H9 (cell line): ENCODE results near the gene UGT1A6. TPM values are rescaled to one million over a fixed set of nuclear protein-coding genes. Genes with fewer than 3 reads are reported as not detected.

Experiments
- DNase-seq: peaks from one replicate; pipeline ENCODE4 v3.0.0-alpha.2; 2017
- H2AFZ ChIP-seq: one replicate; pipeline ENCODE4 v1.6.1; 2013; ENCODE audit warnings: mild to moderate bottlenecking, low read length, control low read depth, moderate library complexity
- H2AK5ac ChIP-seq: 2 replicates; pipeline ENCODE4 v1.6.1; 2013; ENCODE audit warnings: low read length, control low read depth, mixed read lengths; ENCODE audit not compliant: insufficient read length
- H2BK120ac ChIP-seq: one replicate; pipeline ENCODE4 v1.6.1; 2013; ENCODE audit warnings: low read depth, mild to moderate bottlenecking, low read length, control low read depth, inconsistent platforms; ENCODE audit not compliant: poor library complexity, severe bottlenecking
- H2BK12ac ChIP-seq: 2 replicates; pipeline ENCODE4 v1.6.1; 2013; ENCODE audit warnings: low read length, control low read depth, mixed read lengths, low read depth; ENCODE audit not compliant: insufficient read length
- H2BK15ac ChIP-seq: 2 replicates; pipeline ENCODE4 v1.6.1; 2013; ENCODE audit warnings: low read depth, low read length, control low read depth
- H2BK20ac ChIP-seq: one replicate; pipeline ENCODE4 v1.6.1; 2013; ENCODE audit warnings: low read depth, mild to moderate bottlenecking, low read length, control low read depth, inconsistent platforms; ENCODE audit not compliant: poor library complexity, severe bottlenecking
- H2BK5ac ChIP-seq: 2 replicates; pipeline ENCODE4 v1.6.1; 2013; ENCODE audit warnings: low read length, control low read depth, mixed read lengths; ENCODE audit not compliant: insufficient read length
- H3K14ac ChIP-seq: 2 replicates; pipeline ENCODE4 v1.6.1; 2013; ENCODE audit warnings: low read length, control low read depth; ENCODE audit not compliant: insufficient read depth
- H3K18ac ChIP-seq: 2 replicates; pipeline ENCODE4 v1.6.1; 2013; ENCODE audit warnings: low read depth, mild to moderate bottlenecking, mixed read lengths, low read length, control low read depth; ENCODE audit not compliant: insufficient read length
- H3K23ac ChIP-seq: 2 replicates; pipeline ENCODE4 v1.6.1; 2013; ENCODE audit warnings: low read length, control low read depth, mixed read lengths, low read depth; ENCODE audit not compliant: insufficient read length
- H3K23me2 ChIP-seq: 2 replicates; pipeline ENCODE4 v1.6.1; 2013; ENCODE audit warnings: low read depth, mild to moderate bottlenecking, mixed read lengths, low read length, control low read depth; ENCODE audit not compliant: insufficient read length, poor library complexity, severe bottlenecking
- H3K27ac ChIP-seq: 2 replicates; pipeline ENCODE4 v1.5.1; 2013; ENCODE audit warnings: low read length, control low read depth, mixed read lengths, low read depth; ENCODE audit not compliant: insufficient read length
- H3K27me3 ChIP-seq: 2 replicates; pipeline ENCODE4 v1.6.1; 2013; ENCODE audit warnings: low read length, control low read depth, inconsistent platforms; ENCODE audit not compliant: insufficient read depth
- H3K4ac ChIP-seq: 2 replicates; pipeline ENCODE4 v1.6.1; 2013; ENCODE audit warnings: low read depth, mild to moderate bottlenecking, control low read depth, inconsistent platforms, low read length, moderate library complexity
- H3K4me1 ChIP-seq: 2 replicates; pipeline ENCODE4 v1.6.1; 2013; ENCODE audit warnings: low read length, control low read depth, inconsistent platforms; ENCODE audit not compliant: insufficient read depth
- H3K4me2 ChIP-seq: 2 replicates; pipeline ENCODE4 v1.6.1; 2013; ENCODE audit warnings: low read length, control low read depth, mixed read lengths; ENCODE audit not compliant: insufficient read length, insufficient read depth
- H3K56ac ChIP-seq: 2 replicates; pipeline ENCODE4 v1.6.1; 2013; ENCODE audit warnings: low read depth, mild to moderate bottlenecking, mixed read lengths, low read length, control low read depth; ENCODE audit not compliant: insufficient read length
- H3K79me1 ChIP-seq: 2 replicates; pipeline ENCODE4 v1.6.1; 2013; ENCODE audit warnings: low read depth, mild to moderate bottlenecking, moderate library complexity, low read length, control low read depth, inconsistent platforms; ENCODE audit not compliant: insufficient read depth, poor library complexity, severe bottlenecking
- H3K79me2 ChIP-seq: 2 replicates; pipeline ENCODE4 v1.6.1; 2013; ENCODE audit warnings: low read length, control low read depth, inconsistent platforms; ENCODE audit not compliant: insufficient read depth
- H3K9ac ChIP-seq: 2 replicates; pipeline ENCODE4 v1.6.1; 2013; ENCODE audit warnings: low read length, control low read depth, mixed read lengths; ENCODE audit not compliant: insufficient read length; ENCODE audit errors: extremely low read depth
- H3K9me3 ChIP-seq: one replicate; pipeline ENCODE4 v1.6.1; 2013; ENCODE audit warnings: low read depth, low read length, inconsistent platforms; ENCODE audit not compliant: control insufficient read depth
- H3T11ph ChIP-seq: one replicate; pipeline ENCODE4 v1.6.1; 2013; ENCODE audit warnings: mild to moderate bottlenecking, low read length, control low read depth, inconsistent platforms
- H4K20me1 ChIP-seq: one replicate; pipeline ENCODE4 v1.6.1; 2013; ENCODE audit not compliant: control insufficient read depth, insufficient read length, insufficient read depth
- H4K5ac ChIP-seq: 2 replicates; pipeline ENCODE4 v1.6.1; 2013; ENCODE audit warnings: low read depth, mild to moderate bottlenecking, mixed read lengths, low read length, control low read depth; ENCODE audit not compliant: insufficient read length
- H4K8ac ChIP-seq: replicated peaks from 2 replicates; pipeline ENCODE4 v1.6.1; 2013; ENCODE audit warnings: low read length, control low read depth, mixed read lengths, low read depth; ENCODE audit not compliant: insufficient read length
- H4K91ac ChIP-seq: 2 replicates; pipeline ENCODE4 v1.6.1; 2013; ENCODE audit warnings: low read depth, mild to moderate bottlenecking, moderate library complexity, mixed read lengths, low read length, control low read depth; ENCODE audit not compliant: insufficient read length
- H3K27ac Mint-ChIP-seq, 3 experiments: 2 replicates in 2 of 3; 3 replicates in 1 of 3; pipeline ENCODE4 v1.8.0; 2020 to 2021; ENCODE audit warnings: mixed read lengths in 3 of 3, mild to moderate bottlenecking in 1 of 3, moderate library complexity in 1 of 3
- H3K27me3 Mint-ChIP-seq: 2 replicates; pipeline ENCODE4 v1.8.0; 2021; ENCODE audit warnings: low read depth, mild to moderate bottlenecking, moderate library complexity, mixed read lengths
- H3K36me3 Mint-ChIP-seq, 3 experiments: 2 replicates in 2 of 3; 3 replicates in 1 of 3; pipeline ENCODE4 v1.8.0; 2020 to 2021; ENCODE audit warnings: low read depth in 3 of 3, mixed read lengths in 3 of 3; ENCODE audit not compliant: insufficient read depth in 1 of 3
- H3K4me1 Mint-ChIP-seq, 2 experiments: 2 replicates each; pipeline ENCODE4 v1.8.0; 2020; ENCODE audit warnings: mixed read lengths in 2 of 2
- H3K4me3 Mint-ChIP-seq, 2 experiments: 2 replicates in 1 of 2; 3 replicates in 1 of 2; pipeline ENCODE4 v1.8.0; 2020 to 2021; ENCODE audit warnings: mild to moderate bottlenecking in 2 of 2, mixed read lengths in 2 of 2, moderate library complexity in 1 of 2
- H3K9me3 Mint-ChIP-seq, 2 experiments: 2 replicates in 1 of 2; 3 replicates in 1 of 2; pipeline ENCODE4 v1.8.0; 2020; ENCODE audit warnings: mild to moderate bottlenecking in 2 of 2, mixed read lengths in 2 of 2, moderate library complexity in 1 of 2
- CTCF ChIP-seq: fragments of 200-600 bp; sonication (generic); conservative IDR thresholded peaks from 3 replicates; pipeline ENCODE4 v1.8.0; 2021; ENCODE audit warnings: antibody characterized with exemption, mild to moderate bottlenecking
- WGBS: extraction: QIAGEN DNeasy Blood & Tissue Kit; methylation state at CpG from one replicate; pipeline ENCODE4 v1.1.7; 2013; ENCODE audit warnings: missing lambda C conversion rate, low lambda C conversion rate, mixed read lengths; ENCODE audit not compliant: insufficient read length; ENCODE audit errors: extremely low coverage; 5-methylcytosine and 5-hydroxymethylcytosine counted together
- total RNA-seq: library from RNA; stranded (reverse); gene quantifications from 2 replicates; pipeline ENCODE4 v1.2.1, GENCODE V29; 2021

UGT1A6 gene
- total RNA-seq, 1 experiment from 2014 or later = not detected

GRCh38 chr2:233663911-233664310 lies 28.8 kb upstream of the UGT1A6 start:
- no CpG with 5 or more reads among the region's 1 CpG for WGBS

More at GRCh38 chr2:233663911-233664310, 28.8 kb upstream of the UGT1A6 start:
- no peak overlapping the region for H2BK5ac ChIP-seq
- no peaks in the 10 kb centered on the region for H3K4me1 ChIP-seq
- H4K20me1 ChIP-seq = no peaks in the 10 kb centered on the region
- no peaks in the 10 kb centered on the region for H3K23me2 ChIP-seq
- no peak overlapping the region for H3K4me3 Mint-ChIP-seq
- H3K27ac ChIP-seq = no peak overlapping the region
- H2BK15ac ChIP-seq = no peak overlapping the region
- H2AFZ ChIP-seq = no peak overlapping the region
- no peak overlapping the region for H2BK20ac ChIP-seq
- peaks cover 6 to 8% of the 10 kb centered on the region in 2 experiments; a peak in 3 of 5 replicates for H3K9me3 Mint-ChIP-seq
- TF ChIP-seq CTCF = no peak
- H4K5ac ChIP-seq = no peak overlapping the region
- no peak overlapping the region for H3K9ac ChIP-seq
- H3K56ac ChIP-seq = no peak overlapping the region
- peaks cover 8% of the 10 kb centered on the region for H3K27me3 Mint-ChIP-seq
- no peak overlapping the region for H2AK5ac ChIP-seq
- no peak overlapping the region for H3T11ph ChIP-seq
- H3K4me1 Mint-ChIP-seq = no peaks in the 10 kb centered on the region
- no peaks in the 10 kb centered on the region for H3K9me3 ChIP-seq
- no peaks in the 10 kb centered on the region for H3K27me3 ChIP-seq
- no peaks in the 10 kb centered on the region for H3K36me3 Mint-ChIP-seq
- no peak overlapping the region for H2BK120ac ChIP-seq
- no peak overlapping the region for H3K18ac ChIP-seq
- no peaks in the 10 kb centered on the region for H3K79me2 ChIP-seq
- H4K91ac ChIP-seq = no peak overlapping the region
- no peak overlapping the region for H3K23ac ChIP-seq
- no peak for DNase-seq
- H3K27ac Mint-ChIP-seq = no peak overlapping the region
- H2BK12ac ChIP-seq = no peak overlapping the region
- no peak overlapping the region for H3K4me2 ChIP-seq
- no peak overlapping the region for H4K8ac ChIP-seq
- no peak overlapping the region for H3K14ac ChIP-seq
- no peak overlapping the region for H3K4ac ChIP-seq
- no peaks in the 10 kb centered on the region for H3K79me1 ChIP-seq
